WTC11 (cell line): ENCODE measurements around the gene PTPN6.

Source experiments
- CTCF ChIP-seq: fragments of 200-600 bp; IDR thresholded peaks from 2 replicates; pipeline ENCODE4 v1.8.0; 2022; ENCODE audit warnings: antibody characterized with exemption
- MYBL2 ChIP-seq: sonication (generic); formaldehyde crosslinking; IDR thresholded peaks from 2 replicates; pipeline ENCODE4 v1.8.1; 2023; ENCODE audit warnings: mild to moderate bottlenecking, moderate library complexity, missing genetic modification reagents
- NR2C2 ChIP-seq: sonication (generic); formaldehyde crosslinking; IDR thresholded peaks from 2 replicates; pipeline ENCODE4 v1.8.0; 2022; ENCODE audit warnings: mild to moderate bottlenecking, missing genetic modification reagents
- SP1 ChIP-seq: sonication (generic); formaldehyde crosslinking; conservative IDR thresholded peaks from 2 replicates; pipeline ENCODE4 v1.8.1; 2022; ENCODE audit warnings: missing genetic modification reagents
- TP53 ChIP-seq: sonication (generic); formaldehyde crosslinking; IDR thresholded peaks from 2 replicates; pipeline ENCODE4 v1.8.1; 2023; ENCODE audit warnings: mild to moderate bottlenecking, missing genetic modification reagents
- ZNF423 ChIP-seq: fragments of 250-450 bp; sonication (Bioruptor Pico); IDR thresholded peaks from 2 replicates; pipeline ENCODE4 v2.1.2; 2022; ENCODE audit warnings: mild to moderate bottlenecking, moderate library complexity

GRCh38 chr12:6948873-6949594, 2.1 kb upstream of the PTPN6 start:
- no peak for TF ChIP-seq CTCF
- no peak for TF ChIP-seq TP53
- no peak for TF ChIP-seq NR2C2 (CRISPR knock-in tag)
- TF ChIP-seq ZNF423 (CRISPR knock-in tag) = no peak
- no peak for TF ChIP-seq MYBL2
- no peak for TF ChIP-seq SP1 (CRISPR knock-in tag)
